Posterior cingulate gyrus (tissue), 11 donors: Measurements from ENCODE around the gene FOXE3.

ENCODE experiments used
- DNase-seq, 10 donors: peaks; one replicate each; pipeline versions ENCODE4 v3.0.0 to v3.0.0-alpha.2; 2020 to 2021; ENCODE audit warnings: mixed read lengths in 3 of 10
- intact Hi-C: fragments of 100-400 bp; cut with DNase I; formaldehyde crosslinking; loops from one replicate; pipeline ENCODE4 v1.15.1; 2023

Gene FOXE3

DNA sequence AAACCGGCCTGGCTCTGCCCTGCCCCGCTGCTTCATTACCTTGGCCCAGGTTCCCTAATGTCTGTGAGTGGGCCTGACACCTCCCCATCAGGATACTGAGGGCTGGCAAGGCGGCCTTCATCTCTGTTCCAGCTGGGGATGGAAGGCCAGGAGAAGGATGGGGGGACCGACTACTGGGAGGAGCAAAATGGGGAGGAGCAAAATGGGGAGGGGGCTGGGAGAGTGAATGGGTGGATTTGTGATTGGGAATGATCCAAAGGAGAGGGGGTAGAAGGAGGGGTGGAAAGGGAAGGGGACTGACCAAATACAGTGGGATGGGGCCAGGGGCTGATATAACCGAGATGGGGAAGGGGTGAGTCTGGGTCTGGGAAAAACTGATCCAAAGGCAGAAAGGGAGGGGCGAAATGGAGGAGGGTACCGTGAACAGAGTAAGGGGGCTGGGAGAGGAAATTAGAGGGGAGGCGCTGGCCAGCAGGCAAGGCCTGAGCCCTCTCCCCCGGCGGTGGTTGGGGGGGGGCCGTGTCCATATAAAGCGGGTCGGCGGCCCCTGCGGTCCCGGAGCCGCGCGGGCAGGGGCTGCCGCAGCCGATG lies at the start of gene FOXE3:
TSS of gene FOXE3 (plus strand) at position 558 of the 591 bp plus-strand sequence. CDS start at position 589, 31 bp downstream.
- peak in 1 of 10 donors; percentile 24 for DNase-seq
- intact Hi-C loops = no loop called here

DNA sequence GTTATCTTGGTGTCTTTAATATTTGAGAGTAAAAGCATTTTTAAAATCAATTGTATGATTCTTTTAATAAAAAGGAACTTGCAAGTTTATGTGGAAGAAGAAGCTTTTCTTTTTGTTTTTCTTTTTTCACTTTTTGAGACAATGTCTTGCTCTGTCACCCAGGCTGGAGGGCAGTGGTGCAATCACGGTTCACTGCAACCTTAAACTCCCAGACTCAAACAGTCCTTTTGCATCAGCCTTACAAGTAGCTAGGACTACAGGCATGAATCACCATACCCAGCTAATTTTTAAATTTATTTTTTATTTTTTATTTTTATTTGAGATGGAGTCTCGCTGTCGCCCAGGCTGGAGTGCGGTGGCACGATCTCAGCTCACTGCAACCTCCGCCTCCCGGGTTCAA lies 48.4 kb upstream of the FOXE3 start:
- intact Hi-C loops = no loop called here
- DNase-seq = no peak

DNA sequence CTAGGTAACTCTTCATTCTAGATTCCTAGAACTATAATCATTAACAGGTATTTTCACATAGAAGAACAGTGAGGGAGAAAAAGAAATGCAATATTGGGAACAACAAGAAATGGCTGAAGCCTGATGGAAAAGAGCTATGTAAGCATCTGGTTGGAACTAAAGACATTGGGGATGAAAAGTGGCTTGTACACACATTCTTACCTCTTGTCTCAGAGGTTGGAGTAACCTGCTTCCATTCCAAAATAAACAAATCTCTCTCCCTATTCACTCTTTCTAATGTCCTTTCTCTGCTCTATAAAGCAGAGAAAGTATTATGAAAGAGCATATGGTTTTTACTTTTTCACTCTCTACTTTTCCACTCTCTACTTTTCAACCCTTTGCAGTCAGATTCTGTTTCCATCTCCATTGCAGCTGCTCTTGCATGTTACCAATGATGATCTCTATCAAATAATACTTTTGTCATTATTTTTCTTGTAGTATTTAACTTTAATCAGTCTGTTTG lies 45.0 kb upstream of the FOXE3 start:
- intact Hi-C loops = no loop called here
- DNase-seq = no peak

DNA sequence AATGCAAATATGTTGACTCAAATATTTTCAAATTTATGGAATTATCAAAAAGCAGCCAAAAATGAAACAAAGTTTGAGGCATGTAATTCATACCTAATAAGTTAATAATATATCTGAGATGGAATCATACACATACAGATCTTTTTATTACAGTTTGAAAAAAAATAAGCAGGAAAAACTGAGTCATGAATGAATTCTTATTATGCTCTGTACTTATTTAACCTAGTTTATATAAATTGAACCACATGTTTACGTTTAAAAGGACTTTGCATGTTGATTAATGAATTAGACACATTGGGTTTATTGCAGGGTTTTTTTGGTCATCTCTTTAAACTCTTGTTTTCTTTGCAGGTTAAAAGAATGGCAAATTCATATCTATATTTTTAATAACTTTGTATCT lies 41.6 kb upstream of the FOXE3 start:
- DNase-seq = no peak
- intact Hi-C loops = no loop called here

DNA sequence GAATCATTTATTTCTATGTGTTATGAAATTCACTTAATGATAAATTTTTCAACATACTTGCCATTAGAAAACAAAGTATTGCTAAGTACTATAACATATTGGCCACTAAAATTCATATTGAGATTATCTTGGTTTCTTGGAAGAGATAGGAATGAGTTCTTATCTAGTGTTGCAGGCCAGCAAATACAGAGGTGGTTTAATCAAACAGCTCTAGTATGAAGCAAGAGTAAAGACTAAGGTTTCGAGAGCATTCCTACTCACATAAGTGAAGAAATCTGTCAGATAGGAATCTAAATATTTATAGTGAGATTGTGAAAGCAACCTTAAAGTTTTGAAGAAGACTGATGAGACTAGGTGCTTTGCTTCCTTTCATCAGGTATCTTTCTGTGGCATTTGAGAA lies 37.9 kb upstream of the FOXE3 start:
- no peak for DNase-seq
- intact Hi-C loops = no loop called here

DNA sequence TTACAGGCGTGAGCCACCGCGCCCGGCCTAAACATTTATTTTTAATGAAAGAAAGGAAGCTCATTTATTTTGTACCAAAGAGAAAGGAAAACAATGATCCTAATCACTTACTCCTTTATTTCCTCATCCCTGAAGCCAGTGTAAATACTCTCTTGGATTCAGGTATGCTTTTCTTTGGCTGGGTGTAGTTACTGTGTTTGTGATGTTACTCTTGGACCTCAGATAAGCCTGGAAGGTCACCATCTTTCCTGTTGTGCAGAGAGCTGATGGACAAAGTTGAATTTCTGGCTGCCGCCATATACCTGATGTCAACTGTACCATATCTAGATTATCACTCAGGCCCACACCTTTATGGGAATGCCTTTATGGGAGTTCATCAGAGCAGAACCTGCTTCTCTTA lies 35.4 kb upstream of the FOXE3 start:
- intact Hi-C loops = no loop called here
- DNase-seq = no peak

DNA sequence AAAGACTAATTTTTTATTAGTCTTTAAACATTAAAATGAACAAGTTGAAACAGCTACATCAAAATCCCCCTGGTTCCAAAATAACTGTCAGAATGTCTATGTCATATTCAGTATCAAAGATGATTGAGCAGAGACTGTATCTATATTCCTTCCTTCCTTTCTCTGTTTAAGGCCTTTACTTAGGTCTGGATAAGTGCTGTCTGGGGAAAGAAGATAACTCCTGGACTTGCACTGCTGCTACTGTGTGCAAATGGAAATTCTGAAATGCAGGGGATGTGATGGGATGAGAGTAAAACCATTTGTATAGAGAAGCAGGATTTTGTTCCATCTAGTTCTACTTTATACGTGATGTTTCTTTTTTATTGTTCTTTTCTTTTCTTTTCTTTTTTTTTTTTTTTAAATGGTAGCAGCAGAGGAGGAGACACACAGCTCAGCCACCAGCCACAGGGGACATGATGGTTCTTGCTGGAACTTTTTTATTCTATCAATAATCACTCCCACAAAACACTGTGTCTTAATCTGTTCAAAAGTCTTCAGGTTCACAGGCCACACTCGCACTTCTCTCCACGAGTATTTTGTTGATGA lies 33.6 kb upstream of the FOXE3 start:
- DNase-seq = no peak
- intact Hi-C loops = no loop called here

DNA sequence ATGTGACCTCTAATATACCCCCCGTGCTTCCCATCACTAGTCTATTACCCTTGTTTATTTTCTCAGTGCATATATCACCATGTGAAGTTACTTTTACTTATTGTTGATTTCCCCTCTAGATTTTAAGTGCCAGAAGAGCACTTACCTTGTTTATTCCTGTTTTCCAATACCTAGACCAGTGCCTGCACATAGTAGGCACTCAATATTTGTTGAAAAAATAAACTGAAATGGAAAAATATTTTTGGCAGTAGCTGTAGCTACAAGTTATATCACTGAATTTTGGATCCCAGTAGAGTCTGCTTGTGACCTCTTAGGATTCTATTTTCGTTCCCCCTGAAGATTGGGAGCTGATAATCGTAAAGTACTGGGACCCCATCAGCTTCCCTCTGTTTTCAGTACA lies 32.0 kb upstream of the FOXE3 start:
- intact Hi-C loops = no loop called here
- no peak for DNase-seq

DNA sequence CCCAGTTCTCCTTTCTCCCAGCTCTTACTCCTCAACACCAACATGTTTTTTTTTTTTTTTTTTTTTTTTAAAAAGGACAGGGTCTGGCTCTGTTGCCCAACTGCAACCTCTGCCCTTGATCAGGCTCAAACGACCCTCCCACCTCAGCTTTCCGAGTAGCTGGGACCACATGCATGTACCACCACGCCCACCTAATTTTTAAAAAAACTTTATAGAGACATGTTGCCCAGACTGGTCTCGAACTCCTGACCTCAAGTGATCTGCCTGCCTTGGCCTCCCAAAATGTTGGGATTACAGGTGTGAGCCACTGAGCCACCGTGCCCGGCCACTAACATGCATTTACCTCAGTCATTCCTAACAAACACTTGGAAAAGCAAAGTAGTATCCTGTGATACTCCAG lies 31.1 kb upstream of the FOXE3 start:
- intact Hi-C loops = no loop called here
- no peak for DNase-seq

DNA sequence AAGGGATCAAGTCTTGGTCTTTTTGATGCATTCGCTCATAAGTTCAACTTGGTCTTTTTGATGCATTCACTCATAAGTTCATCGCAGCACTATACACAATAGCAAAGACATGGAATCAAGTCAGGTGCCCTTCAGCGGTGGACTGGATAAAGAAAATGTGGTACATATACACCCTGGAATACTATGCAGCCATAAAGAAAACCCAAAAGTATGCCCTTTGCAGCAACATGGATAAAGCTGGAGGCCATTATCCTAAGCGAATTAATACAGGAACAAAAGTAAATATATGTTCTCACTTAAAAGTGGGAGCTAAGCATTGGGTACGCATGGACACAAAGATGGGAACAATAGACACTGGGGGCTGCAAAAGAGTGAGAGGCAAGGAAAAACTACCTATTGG lies 29.8 kb upstream of the FOXE3 start:
- intact Hi-C loops = no loop called here
- DNase-seq = no peak

DNA sequence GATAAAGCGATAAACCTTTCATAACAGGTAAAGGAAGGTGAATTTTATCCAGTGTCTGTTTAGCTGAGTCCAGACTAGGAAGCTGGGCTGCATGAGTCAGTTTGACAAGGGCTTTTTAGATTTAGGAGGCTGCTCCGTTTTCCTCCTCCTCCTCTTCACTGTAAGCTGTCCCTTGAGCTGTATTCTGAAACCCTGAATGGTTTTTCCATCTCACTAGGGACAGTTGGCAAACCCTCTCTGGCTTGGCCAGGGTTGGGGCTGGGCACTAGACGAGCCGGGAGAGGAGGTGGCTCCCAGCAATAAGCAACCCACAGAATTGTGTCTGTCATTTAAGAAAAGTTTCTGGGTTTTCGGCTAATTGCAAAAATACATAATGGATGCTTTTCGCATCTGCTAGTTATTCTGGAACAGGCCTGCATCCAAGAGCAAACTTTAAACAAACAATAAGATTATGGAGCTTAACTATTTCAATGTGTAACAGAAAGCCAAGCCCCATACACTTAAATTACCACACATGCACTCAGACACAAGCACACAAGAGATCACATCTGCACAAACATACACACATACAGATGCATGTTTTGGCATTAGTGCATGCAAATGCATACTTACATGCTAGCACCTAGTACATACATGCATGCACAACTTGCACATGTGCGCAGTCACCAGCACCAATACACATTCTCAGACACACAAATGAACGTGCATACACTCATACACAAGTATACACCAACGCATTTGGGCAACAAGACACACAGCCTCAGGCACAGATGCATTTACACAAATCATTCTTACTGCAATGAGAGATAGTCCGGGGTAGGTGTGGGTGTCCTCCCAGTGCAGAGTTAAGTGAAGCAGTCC lies 27.8 kb upstream of the FOXE3 start:
- intact Hi-C loops = no loop called here
- DNase-seq = no peak

DNA sequence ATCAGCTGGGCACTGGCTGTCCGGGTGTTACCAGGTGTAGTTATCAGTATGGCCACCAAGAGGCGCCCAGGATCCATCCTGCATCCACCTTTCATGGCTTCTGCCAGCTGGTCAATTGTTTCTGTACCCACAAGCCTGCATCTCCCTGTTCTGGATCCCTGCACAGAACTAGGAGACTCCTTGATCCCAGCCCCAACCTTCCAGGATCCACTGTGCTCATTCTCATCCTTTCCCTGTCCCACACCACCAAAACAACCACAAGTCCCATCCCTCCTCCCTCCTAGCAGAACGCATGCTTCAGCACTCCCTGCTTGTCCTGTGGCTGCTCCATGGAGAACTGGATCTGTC lies 27.2 kb upstream of the FOXE3 start:
- intact Hi-C loops = no loop called here
- peak; percentile 45 to 94 (median 67) for DNase-seq

DNA sequence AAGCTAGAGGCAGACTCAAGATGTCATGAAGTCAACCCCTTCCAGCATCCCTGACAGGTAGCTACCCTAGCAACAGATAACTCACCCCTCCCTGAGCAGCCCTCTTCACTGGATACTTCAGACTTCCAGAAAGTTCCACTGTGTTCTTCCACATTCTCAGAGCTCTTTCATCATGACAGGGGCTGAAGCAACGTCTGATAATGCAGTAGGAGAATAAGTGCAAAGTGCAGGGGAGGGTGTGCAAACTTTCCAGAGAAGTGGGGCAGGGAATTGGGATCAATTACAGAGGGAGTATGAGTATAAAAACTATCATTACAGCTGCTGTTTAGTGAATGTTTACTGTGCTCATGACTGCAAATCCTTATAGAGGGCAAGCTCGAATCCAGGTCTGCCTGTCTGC lies 26.4 kb upstream of the FOXE3 start:
- intact Hi-C loops = loop anchor here (5.0 kb wide), 1 partner anchor 323 kb away; no protein-coding TSS in a partner anchor

DNA sequence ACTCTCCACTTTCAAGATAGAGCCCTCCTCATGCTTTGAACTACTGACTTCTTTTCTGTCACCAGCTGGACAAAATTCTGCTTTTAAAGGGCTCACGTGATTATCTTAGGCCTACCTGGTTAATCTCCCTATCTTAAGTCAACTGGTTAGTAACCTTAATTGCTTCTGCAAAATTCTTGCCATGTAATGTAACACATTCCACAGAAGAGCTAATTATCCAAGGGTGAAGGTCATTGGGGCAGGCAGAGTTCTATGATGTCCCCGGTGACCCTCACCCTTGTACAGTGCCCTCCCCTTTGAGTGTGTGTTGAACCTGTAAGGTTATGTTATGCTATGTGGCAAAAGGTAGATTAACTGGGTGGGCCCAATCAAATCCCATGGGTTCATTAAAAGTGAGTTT lies 25.2 kb upstream of the FOXE3 start:
- DNase-seq = no peak
- intact Hi-C loops = loop anchor here (5.0 kb wide), 1 partner anchor 321 kb away; no protein-coding TSS in a partner anchor

More for the DNA sequence above, 26.4 kb upstream of the FOXE3 start:
- DNase-seq = no peak

DNA sequence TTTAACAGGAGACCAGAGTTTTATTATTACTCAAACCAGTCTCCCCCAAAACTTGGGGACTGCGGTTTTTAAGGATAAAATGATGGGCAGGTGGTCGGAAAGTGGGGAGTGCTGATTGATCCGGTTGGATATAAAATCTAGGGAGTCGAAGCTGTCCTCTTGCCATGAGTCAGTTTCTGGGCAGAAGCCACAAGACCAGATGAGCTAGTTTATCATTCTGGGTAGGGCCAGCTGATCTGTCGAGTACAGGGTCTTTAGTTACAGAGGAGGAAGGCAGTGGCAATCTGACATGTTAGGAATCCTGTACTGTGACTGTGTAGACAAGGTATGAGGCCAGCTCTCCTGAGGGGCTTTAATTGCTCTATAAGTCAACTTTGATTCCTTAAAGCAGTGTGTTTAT lies 22.9 kb upstream of the FOXE3 start:
- intact Hi-C loops = loop anchor here (5.0 kb wide), 1 partner anchor 319 kb away; no protein-coding TSS in a partner anchor
- no peak for DNase-seq

DNA sequence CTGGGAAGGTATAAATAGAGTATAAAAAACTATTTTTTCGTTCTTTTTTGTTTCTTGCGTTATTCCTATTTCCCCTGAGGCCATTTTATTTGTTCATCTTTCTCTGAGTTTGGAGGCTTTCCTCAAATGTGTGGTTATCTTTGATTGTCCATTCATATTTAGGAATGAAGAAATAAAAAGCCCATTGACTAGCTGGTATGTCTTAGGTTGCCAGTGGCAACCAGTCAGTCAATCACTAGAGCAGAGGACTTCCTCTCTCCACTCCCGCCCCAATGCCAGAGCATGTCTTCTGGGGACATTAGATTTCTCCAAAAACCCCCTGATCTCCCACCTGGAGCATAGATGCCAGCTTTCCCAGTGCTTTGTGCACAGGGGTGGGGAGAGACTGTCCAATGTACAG lies 20.7 kb upstream of the FOXE3 start:
- intact Hi-C loops = no loop called here
- DNase-seq = no peak

DNA sequence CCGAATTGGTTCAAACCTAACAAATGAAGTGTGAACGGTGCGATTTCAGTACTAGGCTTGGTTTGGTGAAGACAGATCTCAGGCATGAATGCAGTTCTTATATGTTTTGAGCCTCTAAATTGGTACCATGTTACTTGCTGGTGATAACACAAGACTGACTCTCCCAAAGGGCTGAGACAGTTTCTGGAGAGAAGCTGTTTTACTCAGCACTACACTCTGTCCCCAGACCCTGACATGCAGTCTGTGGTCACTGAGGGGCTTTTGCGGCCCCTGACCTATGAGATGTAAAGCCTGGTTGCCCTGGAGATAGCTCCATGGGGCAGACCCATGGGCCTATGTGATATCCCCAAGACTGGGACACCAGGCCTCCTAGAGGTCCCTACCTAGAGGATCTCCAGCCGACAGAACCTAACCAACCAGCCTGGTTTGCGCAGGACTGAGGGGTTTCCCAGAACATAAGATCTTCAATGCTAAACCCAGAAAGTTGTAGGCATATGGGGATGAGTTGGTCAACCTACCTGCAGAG lies 19.4 kb upstream of the FOXE3 start:
- intact Hi-C loops = no loop called here
- DNase-seq = no peak

DNA sequence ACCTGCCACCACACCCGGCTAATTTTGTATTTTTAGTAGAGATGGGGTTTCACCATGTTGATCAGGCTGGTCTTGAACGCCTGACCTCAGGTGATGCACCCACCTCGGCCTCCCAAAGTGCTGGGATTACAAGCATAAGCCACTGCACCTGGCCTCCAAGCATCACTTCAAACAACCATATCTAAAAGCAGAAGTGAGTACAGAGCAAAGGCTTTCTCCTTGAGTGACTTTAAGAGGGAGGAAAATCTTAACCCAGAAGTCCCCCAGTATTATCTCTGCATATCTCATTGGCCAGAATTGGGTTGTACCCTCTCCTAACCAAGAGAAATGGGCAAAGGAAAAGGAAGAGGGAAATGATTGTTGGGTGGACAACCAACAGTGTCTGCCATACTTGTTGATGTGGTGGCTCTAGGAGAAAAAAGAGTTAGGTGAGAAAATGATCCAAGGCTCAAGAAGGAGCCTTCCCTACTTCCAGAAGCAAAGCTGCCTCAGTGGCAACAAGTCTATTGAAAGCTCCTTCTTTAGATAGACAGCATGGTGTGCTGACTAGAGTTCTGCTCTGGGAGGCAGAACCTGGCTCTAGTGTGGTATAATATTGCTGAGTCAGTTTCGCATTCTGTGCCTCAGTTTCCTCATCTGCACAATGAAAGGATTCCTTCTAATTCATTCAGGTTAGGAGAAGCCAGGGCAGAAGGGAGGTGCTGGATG lies 16.8 kb upstream of the FOXE3 start:
- intact Hi-C loops = no loop called here
- no peak for DNase-seq

DNA sequence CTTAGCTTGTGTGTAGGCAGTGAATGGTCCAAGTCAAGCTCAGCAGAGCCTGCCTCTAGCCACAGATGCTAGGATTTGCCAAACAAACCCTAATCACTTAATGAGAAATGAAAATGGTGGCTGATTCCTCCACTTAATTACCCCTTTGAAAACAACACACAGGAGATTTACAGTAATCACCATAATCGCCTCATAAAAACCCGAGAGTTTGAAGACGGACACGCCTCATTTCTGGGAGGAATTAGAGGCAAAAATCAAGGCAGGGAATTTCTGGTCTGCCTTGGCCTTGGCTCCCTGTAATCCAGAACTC lies 16.3 kb upstream of the FOXE3 start:
- no peak for DNase-seq
- intact Hi-C loops = no loop called here

DNA sequence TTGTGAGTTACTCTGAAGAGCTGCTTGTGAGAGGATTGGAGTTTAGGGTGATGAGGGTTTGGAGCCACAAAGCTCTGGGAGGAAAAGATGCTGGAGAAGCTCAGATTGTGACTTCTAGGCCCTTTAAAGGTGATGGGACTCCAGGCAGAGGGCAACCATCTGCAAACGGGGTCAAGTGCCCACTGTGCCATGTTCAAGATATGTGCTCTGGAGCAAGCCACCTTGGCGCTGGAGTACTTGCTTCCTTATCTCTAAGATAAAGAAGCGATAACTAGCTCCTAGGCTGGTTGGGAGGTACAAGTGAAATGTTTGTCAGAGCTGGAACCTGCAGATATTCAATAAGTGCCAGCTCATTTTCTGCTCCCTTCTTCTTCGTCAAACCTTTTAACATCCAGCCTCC lies 14.3 kb upstream of the FOXE3 start:
- intact Hi-C loops = no loop called here
- DNase-seq = no peak

DNA sequence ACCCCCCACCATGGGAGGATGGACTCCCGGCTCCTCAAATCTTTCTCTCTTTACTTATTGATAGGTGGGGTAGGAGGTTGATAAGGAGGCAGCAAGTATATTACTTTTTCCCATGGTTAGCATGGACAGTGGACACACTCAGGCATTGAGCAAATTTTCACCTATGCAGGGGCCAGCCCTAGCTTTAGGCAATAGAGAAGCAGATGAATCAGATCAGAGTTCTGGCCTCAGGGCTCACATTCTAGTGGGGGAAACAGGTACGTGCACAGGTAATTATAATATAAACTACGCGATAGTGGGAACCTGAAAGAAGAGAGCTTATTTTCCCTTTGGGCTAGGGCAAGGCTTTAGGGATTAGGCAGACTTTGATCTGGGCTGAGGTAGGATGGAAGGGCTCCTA lies 13.5 kb upstream of the FOXE3 start:
- no peak for DNase-seq
- intact Hi-C loops = no loop called here
